Endothelial cell of umbilical vein (primary cell): ENCODE data around the gene CTNND2. TPM values are rescaled to one million over a fixed set of nuclear protein-coding genes. Genes with fewer than 3 reads are reported as not detected.

Experiments
- BruUV-seq: library from RNA; stranded (reverse); fragments of 400-500 nt; replicated peaks from 2 replicates; lab custom pipeline; 2021; lab: Mats Ljungman, UMichigan
- CTCF ChIA-PET: fragments of 300-600, 350-600 bp; sonication (Branson Sonifier 250); formaldehyde crosslinking; loops from one replicate; lab custom pipeline; 2021; ENCODE audit warnings: antibody characterized with exemption, inconsistent platforms; lab: Charles Lee
- POLR2A ChIA-PET: fragments of 300-600, 350-600 bp; sonication (Branson Sonifier 250); formaldehyde crosslinking; loops from one replicate; lab custom pipeline; 2021; ENCODE audit warnings: antibody characterized with exemption, inconsistent platforms; lab: Charles Lee
- DNase-seq: peaks from one replicate; pipeline ENCODE4 v3.0.0-alpha.2; 2011; ENCODE audit warnings: low read depth, low spot score
- FAIRE-seq: peaks from 2 replicates; lab custom pipeline; 2011; peaks lifted over from hg19 to GRCh38; lab: Jason Lieb, UNC
- H2AFZ ChIP-seq: 2 replicates; pipeline ENCODE4 v1.6.0; 2012; ENCODE audit warnings: low read depth, low read length, control low read depth, inconsistent platforms
- H3K27ac ChIP-seq: 2 replicates; pipeline ENCODE4 v1.5.1; 2011; ENCODE audit warnings: low read depth, mild to moderate bottlenecking, control low read depth, low read length, moderate library complexity; ENCODE audit not compliant: insufficient read depth
- H3K27me3 ChIP-seq, 2 experiments: 2 replicates each; pipeline versions ENCODE4 v1.6.0 to v1.6.1; 2011; ENCODE audit warnings: low read length in 2 of 2, mixed read lengths in 1 of 2; ENCODE audit not compliant: control insufficient read depth in 2 of 2, insufficient read depth in 2 of 2
- H3K36me3 ChIP-seq, 2 experiments: 2 replicates in 1 of 2; 3 replicates in 1 of 2; pipeline ENCODE4 v1.5.1; 2011; ENCODE audit warnings: low read length in 2 of 2, mild to moderate bottlenecking in 1 of 2, moderate library complexity in 1 of 2; ENCODE audit not compliant: control insufficient read depth in 2 of 2, insufficient read depth in 2 of 2; ENCODE audit errors: extremely low read depth in 1 of 2
- H3K4me1 ChIP-seq: 3 replicates; pipeline ENCODE4 v1.5.1; 2011; ENCODE audit warnings: mild to moderate bottlenecking, low read length; ENCODE audit not compliant: control insufficient read depth, insufficient read depth; ENCODE audit errors: extremely low read depth
- H3K4me2 ChIP-seq: 2 replicates; pipeline ENCODE4 v1.6.1; 2011; ENCODE audit warnings: low read length, control low read depth, mixed read lengths; ENCODE audit not compliant: insufficient read depth
- H3K4me3 ChIP-seq, 3 experiments: fragments of 200-600 bp in 1 of 3; sonication (generic), shearing (Covaris generic) in 1 of 3; replicated peaks in 1 of 3; 2 replicates each; pipeline ENCODE4 v1.5.1; 2011 to 2016; ENCODE audit warnings: control low read depth in 3 of 3, low read length in 3 of 3, mild to moderate bottlenecking in 2 of 3, inconsistent platforms in 1 of 3, low read depth in 1 of 3, moderate library complexity in 1 of 3; ENCODE audit not compliant: insufficient read depth in 1 of 3
- H3K79me2 ChIP-seq: 2 replicates; pipeline ENCODE4 v1.6.0; 2012; ENCODE audit warnings: low read length, inconsistent platforms; ENCODE audit not compliant: control insufficient read depth, insufficient read depth
- H3K9ac ChIP-seq: replicated peaks from 2 replicates; pipeline ENCODE3; 2011; ENCODE audit warnings: low read length, control low read depth; ENCODE audit not compliant: insufficient read depth; ENCODE audit errors: extremely low read depth
- H3K9me1 ChIP-seq: replicated peaks from 3 replicates; pipeline ENCODE4 v1.6.0; 2011; ENCODE audit warnings: mild to moderate bottlenecking, low read length; ENCODE audit not compliant: control insufficient read depth, insufficient read depth; ENCODE audit errors: extremely low read depth
- H3K9me3 ChIP-seq: replicated peaks from 2 replicates; pipeline ENCODE4 v1.5.1; 2012; ENCODE audit warnings: low read length, inconsistent platforms; ENCODE audit not compliant: control insufficient read depth, insufficient read depth
- H4K20me1 ChIP-seq: replicated peaks from 2 replicates; pipeline ENCODE3; 2011; ENCODE audit warnings: mild to moderate bottlenecking, low read length; ENCODE audit not compliant: control insufficient read depth, insufficient read depth; ENCODE audit errors: extremely low read depth
- CTCF ChIP-seq, 2 donors: IDR thresholded peaks; 1 replicate in 1 of 2; 2 replicates in 1 of 2; pipeline ENCODE4 v1.5.1; 2011; ENCODE audit warnings: low read length in 2 of 2, mild to moderate bottlenecking in 2 of 2, moderate library complexity in 2 of 2, control low read depth in 1 of 2, inconsistent platforms in 1 of 2, low read depth in 1 of 2; ENCODE audit not compliant: insufficient read depth in 1 of 2; ENCODE audit errors: extremely low read depth in 1 of 2
- EZH2 ChIP-seq: IDR thresholded peaks from 2 replicates; pipeline ENCODE4 v1.6.1; 2012; ENCODE audit warnings: borderline replicate concordance, low read depth, mild to moderate bottlenecking, moderate library complexity, low read length, inconsistent platforms; ENCODE audit not compliant: severe bottlenecking
- FOS ChIP-seq: IDR thresholded peaks from 2 replicates; pipeline ENCODE4 v1.6.1; 2011; ENCODE audit warnings: mild to moderate bottlenecking, low read length, moderate library complexity, borderline replicate concordance; ENCODE audit not compliant: insufficient read depth
- GATA2 ChIP-seq: IDR thresholded peaks from 2 replicates; pipeline ENCODE4 v1.7.0; 2011; ENCODE audit warnings: low read depth, mild to moderate bottlenecking, moderate library complexity, mixed read lengths, low read length; ENCODE audit not compliant: insufficient read length, insufficient read depth
- JUN ChIP-seq: IDR thresholded peaks from 2 replicates; pipeline ENCODE4 v1.6.1; 2011; ENCODE audit warnings: borderline replicate concordance, low read depth; ENCODE audit not compliant: insufficient read length, insufficient read depth
- MAX ChIP-seq: IDR thresholded peaks from 2 replicates; pipeline ENCODE4 v1.6.1; 2011; ENCODE audit not compliant: insufficient read depth, insufficient read length
- MYC ChIP-seq: IDR thresholded peaks from one replicate; pipeline ENCODE4 v1.6.1; 2011; ENCODE audit warnings: mild to moderate bottlenecking, low read depth, low read length
- POLR2A ChIP-seq: IDR thresholded peaks from 2 replicates; pipeline ENCODE4 v1.6.1; 2012; ENCODE audit warnings: low read depth, mild to moderate bottlenecking, control low read depth, low read length
- POLR2AphosphoS5 ChIP-seq: IDR thresholded peaks from 2 replicates; pipeline ENCODE4 v1.6.1; 2012; ENCODE audit warnings: low read depth, mild to moderate bottlenecking, control low read depth, low read length, moderate library complexity; ENCODE audit not compliant: insufficient read depth
- dilution Hi-C: fragments of 300-500 bp; cut with MboI; formaldehyde crosslinking; loops from one replicate; pipeline ENCODE4 v1.15.0; 2019; ENCODE audit warnings: low sequenced_read_pairs; ENCODE audit not compliant: extremely low pct_ligation_motif_present
- intact Hi-C: fragments of 100-400 bp; cut with micrococcal nuclease; formaldehyde crosslinking; loops from one replicate; pipeline ENCODE4 v1.10.0; 2022
- polyA plus RNA-seq, 4 experiments: library from polyadenylated mRNA; depleted of rRNA in 3 of 4; stranded (reverse) in 3 of 4; unstranded in 1 of 4; fragments of >200 nt; gene quantifications; 2 replicates each; pipeline versions ENCODE4 v1.2.1 to v1.2.3, GENCODE V29; 2011 to 2012; ENCODE audit warnings: missing spikeins in 1 of 4
- total RNA-seq: library from RNA; stranded (reverse); gene quantifications from 2 replicates; pipeline ENCODE4 v1.2.3, GENCODE V29; 2021

The CTNND2 gene
- total and polyA plus RNA-seq, 2 donors (not counting 3 experiments of a cell fraction or from before 2014, with no cell fraction given): not detected

GRCh38 chr5:11239261-11240015 lies 664.8 kb downstream of the CTNND2 start:
- H2AFZ ChIP-seq: no peak overlapping the region
- H3K27me3 ChIP-seq: no peaks in the 10 kb centered on the region
- TF ChIP-seq MAX (no peak), JUN (no peak), CTCF (IDR thresholded peaks at IDR 0.05; ENCODE audit: extremely low read depth in 1 of 2, insufficient read depth in 1 of 2, low read depth in 1 of 2, low read length in 2 of 2) (no peak), POLR2AphosphoS5 (no peak), GATA2 (no peak), MYC (no peak), FOS (no peak), EZH2 (no peak), POLR2A (no peak)
- no peak for FAIRE-seq
- CTCF ChIA-PET: no interaction called here
- intact Hi-C loops: no loop called here
- no TSS peak for BruUV-seq
- no peak for DNase-seq
- dilution Hi-C loops: no loop called here
- no peaks in the 10 kb centered on the region for H3K4me1 ChIP-seq
- H3K27ac ChIP-seq: no peak overlapping the region
- no peak overlapping the region for H3K9ac ChIP-seq
- H3K4me3 ChIP-seq: no peak overlapping the region
- POLR2A ChIA-PET: no interaction called here
- H3K9me3 ChIP-seq: no peaks in the 10 kb centered on the region
- no peaks in the 10 kb centered on the region for H3K79me2 ChIP-seq
- no peaks in the 10 kb centered on the region for H3K36me3 ChIP-seq
- H3K4me2 ChIP-seq: no peak overlapping the region
- H3K9me1 ChIP-seq: no peaks in the 10 kb centered on the region
- H4K20me1 ChIP-seq: no peaks in the 10 kb centered on the region
